Peyer's patch (tissue), 4 donors: Measurements from ENCODE around the gene RAB3GAP1.

Experiments used
- POLR2A ChIP-seq, 2 donors: fragments of 450-650 bp; IDR thresholded peaks; one replicate each; pipeline ENCODE4 v1.5.1; 2017; ENCODE audit warnings: antibody characterized with exemption in 2 of 2, mild to moderate bottlenecking in 2 of 2, moderate library complexity in 2 of 2
- TF ChIP-seq, protein P1 (sequence below), 6 experiments: fragments of 450-650 bp in 4 of 6; fragments of 200-600 bp in 2 of 6; sonication (generic) in 1 of 6; IDR thresholded peaks; one replicate each; pipeline ENCODE4 v1.5.1; 2017 to 2019; ENCODE audit warnings: antibody characterized with exemption in 6 of 6, mild to moderate bottlenecking in 3 of 6, moderate library complexity in 1 of 6

DNA sequence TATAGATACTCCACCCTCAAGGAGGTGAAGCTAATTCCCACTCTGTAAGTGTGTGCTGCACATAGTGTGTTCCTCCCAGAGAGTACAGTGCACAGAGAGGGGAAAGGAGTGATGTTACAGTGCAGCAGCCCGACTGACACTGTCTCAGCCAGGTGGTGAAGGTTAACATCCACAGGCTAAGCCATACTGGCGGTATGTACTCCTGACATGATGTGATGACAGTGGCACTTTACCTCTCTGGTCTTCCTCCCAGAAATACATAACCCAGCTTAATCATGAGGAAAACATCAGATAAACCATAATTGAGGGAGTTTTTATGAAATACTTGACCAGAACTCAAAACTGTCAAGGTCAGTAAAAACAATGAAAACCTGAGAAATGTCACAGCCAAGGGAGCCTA, 107.1 kb downstream of the RAB3GAP1 start:
- TF ChIP-seq POLR2A (IDR thresholded peaks at IDR 0.05) = no peak
- TF ChIP-seq, protein P1, sequence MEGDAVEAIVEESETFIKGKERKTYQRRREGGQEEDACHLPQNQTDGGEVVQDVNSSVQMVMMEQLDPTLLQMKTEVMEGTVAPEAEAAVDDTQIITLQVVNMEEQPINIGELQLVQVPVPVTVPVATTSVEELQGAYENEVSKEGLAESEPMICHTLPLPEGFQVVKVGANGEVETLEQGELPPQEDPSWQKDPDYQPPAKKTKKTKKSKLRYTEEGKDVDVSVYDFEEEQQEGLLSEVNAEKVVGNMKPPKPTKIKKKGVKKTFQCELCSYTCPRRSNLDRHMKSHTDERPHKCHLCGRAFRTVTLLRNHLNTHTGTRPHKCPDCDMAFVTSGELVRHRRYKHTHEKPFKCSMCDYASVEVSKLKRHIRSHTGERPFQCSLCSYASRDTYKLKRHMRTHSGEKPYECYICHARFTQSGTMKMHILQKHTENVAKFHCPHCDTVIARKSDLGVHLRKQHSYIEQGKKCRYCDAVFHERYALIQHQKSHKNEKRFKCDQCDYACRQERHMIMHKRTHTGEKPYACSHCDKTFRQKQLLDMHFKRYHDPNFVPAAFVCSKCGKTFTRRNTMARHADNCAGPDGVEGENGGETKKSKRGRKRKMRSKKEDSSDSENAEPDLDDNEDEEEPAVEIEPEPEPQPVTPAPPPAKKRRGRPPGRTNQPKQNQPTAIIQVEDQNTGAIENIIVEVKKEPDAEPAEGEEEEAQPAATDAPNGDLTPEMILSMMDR (IDR thresholded peaks at IDR 0.05) = no peak
